Right lobe of liver (tissue), 4 donors: ENCODE measurements around the gene ZBTB21.

Source experiments
- CTCF ChIP-seq, 4 donors: fragments of 200-600 bp in 3 of 4; fragments of 450-650 bp in 1 of 4; IDR thresholded peaks; one replicate each; pipeline versions ENCODE4 v1.5.1 to v1.8.0; 2016 to 2022; ENCODE audit warnings: antibody characterized with exemption in 4 of 4, mild to moderate bottlenecking in 2 of 4
- POLR2A ChIP-seq: fragments of 450-650 bp; IDR thresholded peaks from one replicate; pipeline ENCODE4 v1.6.1; 2017; ENCODE audit warnings: antibody characterized with exemption, mild to moderate bottlenecking
- donor health status: DM: no; HTN: no; CAD: no.
- donor health status: DM: no; HTN: no; CAD: no.
- donor health status: DM: no; HTN: yes; CAD: no.

DNA sequence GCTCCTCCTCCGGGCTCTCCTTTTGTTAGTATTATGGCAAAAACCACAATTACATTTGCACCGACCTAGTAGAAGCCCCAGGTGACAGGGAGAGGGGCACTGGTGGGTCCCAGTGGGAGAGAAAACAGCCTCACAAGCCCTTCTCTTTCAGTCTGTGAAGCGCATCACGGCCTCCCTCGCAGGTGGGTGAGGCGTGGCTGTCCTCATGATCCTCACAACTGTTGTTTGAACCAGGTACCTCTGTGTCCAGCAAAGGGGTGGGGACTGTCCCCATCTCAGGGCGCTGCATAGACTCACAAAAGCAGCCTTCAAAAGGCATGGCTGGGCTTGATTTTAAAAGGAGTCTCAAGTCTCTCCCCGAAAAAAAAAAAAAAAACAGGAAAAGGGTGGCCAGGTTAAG, 48.4 kb downstream of the ZBTB21 start:
- TF ChIP-seq CTCF (IDR thresholded peaks at IDR 0.05) (no peak), POLR2A (no peak)
